HFFc6 (cell line): Measurements from ENCODE around the gene LIPE. TPM values are rescaled to one million over a fixed set of nuclear protein-coding genes. Genes with fewer than 3 reads are reported as not detected.

ENCODE experiments used
- DNase-seq: peaks from one replicate; pipeline ENCODE4 v3.0.0-alpha.2; 2018
- H3K27ac Mint-ChIP-seq: 2 replicates; pipeline ENCODE4 v1.8.0; 2020; ENCODE audit warnings: mild to moderate bottlenecking, mixed read lengths
- H3K27me3 Mint-ChIP-seq: 2 replicates; pipeline ENCODE4 v1.8.0; 2021; ENCODE audit warnings: mild to moderate bottlenecking, moderate library complexity, mixed read lengths; ENCODE audit not compliant: insufficient read depth
- H3K36me3 Mint-ChIP-seq: 2 replicates; pipeline ENCODE4 v1.8.0; 2021; ENCODE audit warnings: low read depth, mixed read lengths
- H3K4me1 Mint-ChIP-seq: 2 replicates; pipeline ENCODE4 v1.8.0; 2020; ENCODE audit warnings: low read depth, mixed read lengths
- H3K4me3 Mint-ChIP-seq: 2 replicates; pipeline ENCODE4 v1.8.0; 2020; ENCODE audit warnings: mild to moderate bottlenecking, moderate library complexity, mixed read lengths
- H3K9me3 Mint-ChIP-seq: 2 replicates; pipeline ENCODE4 v1.8.0; 2020; ENCODE audit warnings: mild to moderate bottlenecking, mixed read lengths
- CTCF ChIP-seq: fragments of 200-600 bp; sonication (generic); IDR thresholded peaks from 2 replicates; pipeline ENCODE4 v1.5.0; 2021; ENCODE audit warnings: antibody characterized with exemption, mild to moderate bottlenecking
- total RNA-seq, 6 experiments: library from RNA; stranded (reverse); fragmentation: NEBNext Ultra II Directional; extraction: Animal tissue kit (Norgen Biotek cat#: 25700); gene quantifications; 2 replicates in 1 of 6; 3 replicates in 5 of 6; pipeline ENCODE4 v1.2.3, GENCODE V29; 2021

LIPE gene
- total RNA-seq, 6 experiments from 2014 or later: 4.7 to 9.2 (median 7.1) TPM

- no peak overlapping the region for H3K4me3 Mint-ChIP-seq
- no peak for DNase-seq
- H3K36me3 Mint-ChIP-seq: no peaks in the 10 kb centered on the region
- H3K27ac Mint-ChIP-seq: no peak overlapping the region
- no peak for TF ChIP-seq CTCF
- H3K4me1 Mint-ChIP-seq: peaks cover 23% of the 10 kb centered on the region
- H3K9me3 Mint-ChIP-seq: no peaks in the 10 kb centered on the region
- H3K27me3 Mint-ChIP-seq: peaks cover 4% of the 10 kb centered on the region; the same call in 1 of the 2 replicates
Observed at GRCh38 chr19:42431486-42431885, 4.3 kb upstream of the LIPE start.

GRCh38 chr19:42428676-42429075 lies 1.5 kb upstream of the LIPE start:
- DNase-seq: no peak
- peaks cover 11% of the 10 kb centered on the region for H3K4me1 Mint-ChIP-seq
- H3K9me3 Mint-ChIP-seq: no peaks in the 10 kb centered on the region

GRCh38 chr19:42426643-42427042 lies 545 bp downstream of the LIPE start:
- no peaks in the 10 kb centered on the region for H3K9me3 Mint-ChIP-seq
- peaks cover 15% of the 10 kb centered on the region for H3K4me1 Mint-ChIP-seq
- no peaks in the 10 kb centered on the region for H3K36me3 Mint-ChIP-seq
- peaks cover 3% of the 10 kb centered on the region; the same call in 1 of the 2 replicates for H3K27me3 Mint-ChIP-seq
- no peak for DNase-seq
- H3K4me3 Mint-ChIP-seq: no peak overlapping the region
- no peak for TF ChIP-seq CTCF
- H3K27ac Mint-ChIP-seq: no peak overlapping the region

More at GRCh38 chr19:42428676-42429075, 1.5 kb upstream of the LIPE start:
- H3K27ac Mint-ChIP-seq: no peak overlapping the region
- no peak for TF ChIP-seq CTCF
- peaks cover 5% of the 10 kb centered on the region; the same call in 1 of the 2 replicates for H3K27me3 Mint-ChIP-seq
- H3K36me3 Mint-ChIP-seq: no peaks in the 10 kb centered on the region
- no peak overlapping the region for H3K4me3 Mint-ChIP-seq

GRCh38 chr19:42424712-42425131 lies 2.5 kb downstream of the LIPE start:
- Mint-ChIP-seq H3K36me3 (no peaks in the 10 kb centered on the region), H3K4me1 (peaks cover 35% of the 10 kb centered on the region), H3K27me3 (peaks cover 3% of the 10 kb centered on the region; the same call in 1 of the 2 replicates), H3K27ac (no peak overlapping the region), H3K4me3 (no peak overlapping the region; the same call in 1 of the 2 replicates), H3K9me3 (no peaks in the 10 kb centered on the region)
- peak; percentile 37 for TF ChIP-seq CTCF
- no peak for DNase-seq

GRCh38 chr19:42424345-42424707 lies 2.9 kb downstream of the LIPE start:
- no peak overlapping the region; the same call in 1 of the 2 replicates for H3K4me3 Mint-ChIP-seq

More at GRCh38 chr19:42424345-42424707, 2.9 kb downstream of the LIPE start:
- Mint-ChIP-seq H3K27me3 (peaks cover 3% of the 10 kb centered on the region; the same call in 1 of the 2 replicates), H3K4me1 (peaks cover 35% of the 10 kb centered on the region), H3K27ac (no peak overlapping the region), H3K9me3 (no peaks in the 10 kb centered on the region), H3K36me3 (no peaks in the 10 kb centered on the region)
- TF ChIP-seq CTCF: no peak
- DNase-seq: no peak
